NCI-H1092 (cell line): ENCODE measurements around the gene SUSD1.
"Not testable (repeated sequence)": the region's sequence is repeated elsewhere in the genome, so short reads cannot be mapped to it uniquely, and the experiment has no call there.

Experiments
- DNase-seq: peaks from one replicate; lab custom pipeline; 2025; lab: John Stamatoyannopoulos, UW

The SUSD1 gene

GRCh38 chr9:112094948-112095681 lies 80.0 kb downstream of the SUSD1 start:
- DNase-seq = no peak

- no peak for DNase-seq
These were observed 80.9 kb downstream of the SUSD1 start for GRCh38 chr9:112094241-112094640.

GRCh38 chr9:112093870-112094216 lies 81.3 kb downstream of the SUSD1 start:
- DNase-seq = no peak

GRCh38 chr9:112093147-112093869 lies 81.8 kb downstream of the SUSD1 start:
- DNase-seq = no peak

- DNase-seq = peak; percentile 34
These were observed 83.3 kb downstream of the SUSD1 start for GRCh38 chr9:112091810-112092209.

GRCh38 chr9:112087506-112087905 lies 87.6 kb downstream of the SUSD1 start:
- DNase-seq = no peak

GRCh38 chr9:112086627-112087026 lies 88.5 kb downstream of the SUSD1 start:
- no peak for DNase-seq

- no peak for DNase-seq
These were observed 90.2 kb downstream of the SUSD1 start for GRCh38 chr9:112084907-112085306.

- DNase-seq = no peak
These were observed 90.8 kb downstream of the SUSD1 start for GRCh38 chr9:112084334-112084733.

- DNase-seq = no peak
These were observed 93.0 kb downstream of the SUSD1 start for GRCh38 chr9:112081918-112082729.

GRCh38 chr9:112080831-112081542 lies 94.1 kb downstream of the SUSD1 start:
- no peak for DNase-seq

- no peak for DNase-seq
These were observed 96.7 kb downstream of the SUSD1 start for GRCh38 chr9:112078432-112078831.

- no peak for DNase-seq
These were observed 98.3 kb downstream of the SUSD1 start for GRCh38 chr9:112076814-112077213.

- DNase-seq = no peak
These were observed 100.1 kb downstream of the SUSD1 start for GRCh38 chr9:112075009-112075378.

- DNase-seq = peak; percentile 27
These were observed 100.7 kb downstream of the SUSD1 start for GRCh38 chr9:112074250-112075008.

- DNase-seq = not testable (repeated sequence)
These were observed 101.4 kb downstream of the SUSD1 start for GRCh38 chr9:112073639-112074173.

GRCh38 chr9:112072721-112073638 lies 102.1 kb downstream of the SUSD1 start:
- DNase-seq = no peak

GRCh38 chr9:112069318-112070169 lies 105.6 kb downstream of the SUSD1 start:
- DNase-seq = no peak
